ACC112 (cell line): ENCODE measurements around the gene RBM47.

Experiments
- H2AFZ ChIP-seq: fragments of 200-600 bp; sonication (generic); one replicate; pipeline ENCODE4 v1.6.0; 2017; ENCODE audit warnings: antibody characterized with exemption, low read length; ENCODE audit not compliant: unreplicated experiment
- H3K27ac ChIP-seq: fragments of 200-600 bp; sonication (generic); 2 replicates; pipeline ENCODE4 v1.5.1; 2014; ENCODE audit warnings: low read depth, mild to moderate bottlenecking, antibody characterized with exemption, low read length, moderate library complexity
- H3K27me3 ChIP-seq: fragments of 200-600 bp; sonication (generic); 2 replicates; pipeline ENCODE4 v1.6.1; 2014; ENCODE audit warnings: mild to moderate bottlenecking, antibody characterized with exemption, low read length, moderate library complexity, mixed read lengths; ENCODE audit not compliant: insufficient read depth
- H3K36me3 ChIP-seq: fragments of 200-600 bp; sonication (generic); 2 replicates; pipeline ENCODE4 v1.6.1; 2016; ENCODE audit warnings: mild to moderate bottlenecking, antibody characterized with exemption, low read length, moderate library complexity, mixed read lengths; ENCODE audit not compliant: insufficient read depth
- H3K4me1 ChIP-seq: fragments of 200-600 bp; sonication (generic); one replicate; pipeline ENCODE4 v1.6.1; 2016; ENCODE audit warnings: low read length, mixed read lengths; ENCODE audit not compliant: insufficient read depth, unreplicated experiment, control insufficient read depth
- H3K4me3 ChIP-seq: fragments of 200-600 bp; sonication (generic); 2 replicates; pipeline ENCODE4 v1.5.1; 2014; ENCODE audit warnings: mild to moderate bottlenecking, low read depth, low read length
- H3K79me2 ChIP-seq: fragments of 200-600 bp; sonication (generic); one replicate; pipeline ENCODE4 v1.6.0; 2016; ENCODE audit warnings: low read length; ENCODE audit not compliant: control insufficient read depth, unreplicated experiment, insufficient read depth

Gene RBM47

DNA sequence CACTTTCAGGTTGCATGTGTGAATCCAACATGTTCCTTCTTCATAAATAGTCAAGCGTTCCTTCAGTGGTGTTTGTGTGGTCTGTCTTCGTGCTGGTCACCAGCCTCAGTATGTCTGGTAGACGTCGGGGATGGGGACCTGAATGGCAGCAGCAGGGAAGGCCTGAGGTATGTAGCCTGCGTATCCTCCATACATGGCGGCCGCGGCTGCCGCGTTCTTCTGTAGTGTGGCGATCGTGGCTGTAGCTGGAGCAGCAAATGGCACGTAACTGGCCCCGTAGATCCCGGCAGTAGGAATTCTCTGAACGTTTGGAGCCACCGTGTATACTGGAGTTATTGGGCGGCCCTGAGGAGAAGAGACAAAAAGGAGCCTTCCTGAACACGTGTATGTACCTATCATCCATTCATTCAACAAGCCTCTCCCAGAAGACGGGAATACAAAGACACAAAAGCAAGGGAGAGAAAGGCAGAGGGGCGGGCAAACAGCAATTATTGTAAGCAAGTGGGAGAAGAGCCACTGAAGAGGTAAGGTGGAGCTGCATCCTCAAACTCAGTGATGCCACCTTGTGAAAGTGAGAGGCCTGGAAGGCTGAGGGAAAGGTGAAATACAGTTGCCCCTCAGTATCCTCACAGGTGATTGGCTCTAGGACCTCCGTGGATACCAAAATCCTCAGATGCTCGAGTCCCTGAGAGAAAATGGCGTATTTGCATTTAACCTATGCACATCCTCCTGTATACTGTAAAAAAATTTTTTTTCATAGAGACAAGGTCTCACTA, 203.7 kb downstream of the RBM47 start:
- Histone ChIP-seq H3K27me3 (no peaks in the 10 kb centered on the region), H3K79me2 (no peaks in the 10 kb centered on the region), H3K27ac (no peak overlapping the region), H3K4me3 (no peak overlapping the region), H2AFZ (no peak overlapping the region), H3K4me1 (peaks cover 6% of the 10 kb centered on the region), H3K36me3 (no peaks in the 10 kb centered on the region)

DNA sequence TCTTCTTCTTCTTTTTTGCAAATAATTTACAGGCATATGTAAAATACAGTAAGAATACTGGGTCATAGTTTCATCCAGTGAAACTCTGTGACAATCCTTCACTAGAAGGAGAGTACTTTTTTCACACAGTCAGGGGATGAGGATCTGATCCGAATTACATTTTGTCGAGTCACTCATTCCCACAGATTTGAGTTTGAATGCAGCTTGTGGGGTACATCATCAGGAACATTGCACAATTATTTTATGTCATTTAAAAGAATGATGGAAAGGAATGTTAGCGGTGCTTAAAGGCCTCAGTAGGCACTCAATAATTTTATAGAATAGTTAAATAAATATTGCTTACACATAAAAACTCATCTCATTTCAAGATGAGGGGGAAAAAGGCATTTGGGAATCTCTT, 205.9 kb downstream of the RBM47 start:
- H3K27ac ChIP-seq = peak overlapping the region; percentile 49
- no peaks in the 10 kb centered on the region for H3K36me3 ChIP-seq
- no peak overlapping the region for H3K4me3 ChIP-seq

DNA sequence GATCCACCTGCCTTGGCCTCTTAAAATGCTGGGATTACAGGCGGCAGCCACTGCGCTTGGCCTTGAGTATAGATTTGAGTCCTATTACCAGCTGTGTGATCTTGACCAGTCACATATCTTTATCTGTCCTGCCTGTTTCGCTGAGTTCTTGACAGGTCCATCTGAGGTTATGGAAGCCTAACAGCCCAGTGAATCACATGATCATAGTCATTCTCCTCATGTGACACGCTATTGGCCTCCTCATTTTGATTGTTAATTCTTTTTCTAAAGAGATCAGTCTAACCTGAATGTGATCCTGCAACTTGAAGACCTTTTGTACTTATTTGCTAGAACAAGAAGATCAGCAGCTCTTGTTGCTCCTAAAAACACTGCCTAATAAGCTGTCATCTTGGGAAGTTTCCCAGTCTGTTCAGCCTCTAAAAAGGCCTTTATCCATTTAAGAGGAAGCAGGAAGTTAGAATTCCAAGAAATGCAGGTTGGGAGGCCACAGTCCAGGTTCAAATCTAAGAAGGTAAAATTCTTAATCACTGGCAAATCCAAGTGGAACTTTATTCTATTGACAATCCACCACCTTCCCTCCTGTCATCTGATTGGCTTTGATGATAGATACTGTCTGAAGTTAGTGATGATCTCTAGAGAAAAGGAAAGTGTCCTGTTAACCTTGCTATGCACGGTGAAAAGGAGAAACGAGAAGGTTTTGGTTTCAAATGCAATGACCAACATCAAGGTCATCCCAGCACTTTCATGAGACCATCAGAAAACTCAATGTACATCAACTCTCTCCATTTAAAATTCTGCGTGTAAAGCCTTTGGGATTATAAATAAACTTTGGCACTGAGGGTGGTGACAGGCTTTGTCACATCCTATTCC, 207.6 kb downstream of the RBM47 start:
- Histone ChIP-seq H3K36me3 (no peaks in the 10 kb centered on the region), H2AFZ (no peak overlapping the region), H3K79me2 (no peaks in the 10 kb centered on the region), H3K4me3 (no peak overlapping the region), H3K27me3 (no peaks in the 10 kb centered on the region), H3K4me1 (peaks cover 6% of the 10 kb centered on the region), H3K27ac (no peak overlapping the region)

More for the DNA sequence above, 205.9 kb downstream of the RBM47 start:
- Histone ChIP-seq H3K79me2 (no peaks in the 10 kb centered on the region), H2AFZ (no peak overlapping the region), H3K27me3 (no peaks in the 10 kb centered on the region), H3K4me1 (peaks cover 6% of the 10 kb centered on the region)

DNA sequence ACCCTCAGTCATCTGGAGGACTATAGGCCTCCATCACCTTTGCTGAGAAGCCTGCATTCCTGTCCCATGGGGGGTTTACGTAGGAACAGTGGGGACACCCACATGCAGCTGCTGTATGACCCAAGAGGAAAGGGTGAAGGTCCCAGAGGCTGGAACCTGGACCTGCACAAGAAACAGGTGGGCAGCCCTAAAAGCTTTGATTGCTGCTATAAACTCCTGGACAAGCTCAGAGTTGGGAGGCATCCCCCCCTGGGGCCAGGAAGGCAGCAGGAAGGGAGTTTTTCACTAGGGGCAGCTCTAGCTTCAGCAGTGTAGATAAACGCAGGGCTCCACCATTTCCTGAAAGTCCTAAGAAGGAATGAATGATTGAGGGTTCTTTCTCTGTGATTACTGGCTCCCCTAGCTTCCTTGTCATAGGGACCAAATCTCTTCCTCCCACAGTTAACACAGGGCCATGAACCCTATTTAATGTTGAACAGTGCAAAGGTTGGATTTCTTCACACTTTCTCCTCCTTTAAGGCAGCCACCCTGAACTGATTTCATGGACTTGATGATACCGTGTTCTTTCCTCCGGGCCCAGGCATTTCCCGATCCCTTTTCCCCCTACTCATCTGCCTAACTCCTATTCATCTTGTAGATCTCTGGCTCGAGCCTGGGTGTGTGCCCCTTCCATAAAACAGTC, 210.3 kb downstream of the RBM47 start:
- Histone ChIP-seq H3K27ac (no peak overlapping the region), H3K4me1 (peaks cover 6% of the 10 kb centered on the region), H3K79me2 (no peaks in the 10 kb centered on the region), H3K4me3 (no peak overlapping the region), H2AFZ (no peak overlapping the region), H3K36me3 (no peaks in the 10 kb centered on the region), H3K27me3 (no peaks in the 10 kb centered on the region; the same call in 1 of the 2 replicates)

DNA sequence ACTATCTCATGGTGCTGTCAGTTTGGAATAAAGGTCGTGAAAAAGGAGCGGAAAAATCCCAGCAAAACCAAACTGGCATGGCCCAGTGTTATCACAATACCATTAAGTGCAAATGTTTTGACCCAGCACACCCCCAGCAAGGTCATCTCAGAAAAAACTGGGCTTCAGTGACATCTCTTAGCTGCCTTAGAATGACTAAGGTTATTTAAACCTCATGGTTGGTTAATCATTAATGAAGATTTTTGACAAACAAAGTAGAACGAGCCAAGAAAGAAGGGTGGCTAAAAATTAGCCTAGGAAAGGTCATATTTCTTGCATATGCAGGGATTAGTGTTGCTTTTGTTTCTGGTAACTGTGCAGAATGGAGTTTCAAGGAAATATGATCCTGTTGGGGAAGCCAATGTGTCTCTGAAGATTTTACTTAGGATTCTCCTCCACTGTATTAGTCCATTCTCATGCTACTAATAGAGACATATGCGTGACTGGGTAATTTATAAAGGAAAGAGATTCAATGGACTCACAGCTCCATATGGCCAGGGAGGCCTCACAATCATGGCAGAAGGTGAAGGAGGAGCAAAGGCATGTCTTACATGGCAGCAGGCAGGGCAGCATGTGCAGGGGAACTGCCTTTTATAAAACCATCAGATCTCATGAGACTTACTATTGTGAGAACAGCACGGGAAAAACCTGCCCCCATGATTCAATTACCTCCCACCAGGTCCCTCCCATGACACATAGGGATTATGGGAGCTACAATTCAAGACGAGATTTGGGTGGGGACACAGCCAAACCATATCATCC, 211.0 kb downstream of the RBM47 start:
- Histone ChIP-seq H3K36me3 (no peaks in the 10 kb centered on the region), H2AFZ (no peak overlapping the region), H3K4me1 (peaks cover 1% of the 10 kb centered on the region), H3K4me3 (no peak overlapping the region), H3K27ac (no peak overlapping the region), H3K79me2 (no peaks in the 10 kb centered on the region), H3K27me3 (no peaks in the 10 kb centered on the region; the same call in 1 of the 2 replicates)

DNA sequence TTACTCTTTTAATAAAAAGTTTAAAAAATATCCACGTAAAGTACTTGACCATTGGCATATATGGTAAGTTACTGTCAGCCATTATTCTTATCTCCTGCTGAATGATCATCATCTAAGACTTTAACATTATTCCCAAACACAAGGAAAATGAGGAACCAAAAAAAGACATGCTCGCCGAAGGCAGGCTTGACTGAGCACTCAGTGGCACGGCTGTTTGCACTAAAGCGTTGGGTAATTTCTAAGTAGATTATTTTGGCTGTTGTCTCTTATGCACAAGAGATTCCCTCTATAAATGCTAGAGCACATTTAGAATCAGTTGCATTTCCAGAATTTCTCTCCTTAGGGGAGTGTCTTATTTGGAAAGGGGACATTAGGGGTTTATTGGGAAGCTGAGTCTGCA, 211.7 kb downstream of the RBM47 start:
- no peak overlapping the region for H2AFZ ChIP-seq
- no peaks in the 10 kb centered on the region for H3K36me3 ChIP-seq
- no peaks in the 10 kb centered on the region for H3K4me1 ChIP-seq
- no peak overlapping the region for H3K4me3 ChIP-seq
- H3K27me3 ChIP-seq = peaks cover under 1% of the 10 kb centered on the region
- no peak overlapping the region for H3K27ac ChIP-seq
- H3K79me2 ChIP-seq = no peaks in the 10 kb centered on the region

DNA sequence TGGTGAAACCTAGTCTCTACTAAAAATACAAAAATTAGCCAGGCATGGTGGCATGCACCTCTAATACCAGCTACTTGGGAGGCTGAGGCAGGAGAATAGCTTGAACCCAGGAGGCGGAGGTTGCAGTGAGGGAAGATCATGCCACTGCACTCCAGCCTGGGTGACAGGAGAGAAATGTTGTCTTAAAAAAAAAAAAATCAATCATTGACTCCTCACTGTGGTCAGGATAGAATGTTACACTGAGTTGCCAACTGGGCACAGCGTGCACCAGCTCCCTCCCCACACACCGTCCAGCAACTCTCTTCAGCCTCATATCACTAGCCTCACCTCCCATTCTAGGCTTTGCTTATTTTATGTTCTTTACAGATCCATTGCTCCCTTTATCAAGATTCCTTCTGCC, 215.0 kb downstream of the RBM47 start:
- H3K4me3 ChIP-seq = no peak overlapping the region
- no peak overlapping the region for H2AFZ ChIP-seq
- H3K36me3 ChIP-seq = no peaks in the 10 kb centered on the region
- H3K27ac ChIP-seq = no peak overlapping the region
- H3K4me1 ChIP-seq = no peaks in the 10 kb centered on the region
- no peaks in the 10 kb centered on the region for H3K79me2 ChIP-seq
- peaks cover 16% of the 10 kb centered on the region for H3K27me3 ChIP-seq

DNA sequence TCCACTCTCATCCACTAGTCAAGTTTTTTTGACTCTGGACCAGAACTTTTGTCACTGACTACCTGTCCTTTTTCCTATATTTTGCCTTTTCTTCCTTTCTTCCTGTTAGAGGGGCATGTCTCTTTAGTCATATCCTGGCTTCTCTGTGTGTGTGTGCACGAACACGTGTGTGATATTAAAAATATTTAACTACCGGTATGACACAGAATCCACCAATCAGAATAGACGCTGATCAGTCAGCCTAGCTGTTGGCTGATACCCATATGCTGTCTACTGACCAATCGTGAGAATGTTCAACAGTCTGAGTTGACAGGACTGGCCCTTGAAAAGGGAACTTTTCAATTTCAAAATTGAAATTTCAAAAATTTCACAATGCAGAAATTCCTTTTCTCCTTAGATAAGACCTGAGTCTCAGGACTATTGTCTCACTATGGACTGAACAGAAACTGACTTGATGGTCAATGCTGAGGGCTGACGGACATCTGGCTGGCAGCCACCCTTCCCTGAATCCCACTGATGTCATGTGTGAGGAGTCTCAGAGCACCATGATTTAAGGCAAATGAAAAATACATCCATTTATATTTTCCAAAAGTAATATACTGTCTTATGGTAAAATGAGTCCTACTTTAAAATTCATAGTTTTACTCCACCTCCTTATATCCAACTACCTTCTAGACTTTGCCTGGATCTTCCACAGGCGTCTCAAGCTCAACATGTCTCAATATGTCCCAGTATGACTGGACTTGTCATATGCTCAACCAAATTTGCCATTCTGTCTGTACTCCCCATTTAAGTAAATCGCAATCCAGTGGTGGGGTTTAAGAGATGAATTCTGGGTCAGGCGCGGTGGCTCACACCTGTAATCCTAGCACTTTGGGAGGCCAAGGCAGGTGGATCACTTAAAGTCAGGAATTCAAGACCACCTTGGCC, 216.5 kb downstream of the RBM47 start:
- Histone ChIP-seq H3K79me2 (no peaks in the 10 kb centered on the region), H3K4me3 (no peak overlapping the region)

DNA sequence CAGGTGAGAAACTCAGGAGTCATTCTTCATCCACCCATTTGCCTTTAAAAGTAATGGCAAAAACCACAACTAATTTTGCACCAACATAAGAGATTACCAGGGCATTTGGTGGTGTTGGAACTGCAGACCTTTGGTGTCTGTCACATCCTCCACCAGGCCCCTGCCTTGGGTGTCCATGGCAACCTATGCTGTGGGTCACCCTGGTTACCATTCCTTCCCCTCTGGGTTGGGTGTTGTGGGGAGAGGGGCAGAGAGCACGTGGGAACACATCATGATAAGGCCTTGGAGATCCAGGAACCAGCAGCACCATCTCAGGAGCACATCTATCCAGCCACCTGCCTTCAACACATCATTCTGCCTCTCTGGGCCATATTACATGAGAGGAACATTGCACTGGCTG, 217.3 kb downstream of the RBM47 start:
- Histone ChIP-seq H3K79me2 (no peaks in the 10 kb centered on the region), H3K27ac (no peak overlapping the region), H2AFZ (no peak overlapping the region), H3K4me3 (no peak overlapping the region), H3K27me3 (peaks cover 16% of the 10 kb centered on the region), H3K36me3 (no peaks in the 10 kb centered on the region), H3K4me1 (no peaks in the 10 kb centered on the region)

More for the DNA sequence above, 216.5 kb downstream of the RBM47 start:
- H3K36me3 ChIP-seq = no peaks in the 10 kb centered on the region
- peaks cover 16% of the 10 kb centered on the region for H3K27me3 ChIP-seq
- no peak overlapping the region for H3K27ac ChIP-seq
- H3K4me1 ChIP-seq = no peaks in the 10 kb centered on the region
- H2AFZ ChIP-seq = no peak overlapping the region
